ENCODE results near the gene NACC2.

- TF ChIP-seq MAX (IDR thresholded peaks at IDR 0.05; ENCODE audit: low read depth) (no peak), CTCF (IDR thresholded peaks at IDR 0.05) (no peak)
Observed at GRCh38 chr9:136024286-136024685, 70.8 kb downstream of the NACC2 start.
